Activated CD4-positive, alpha-beta memory T cell treated with anti-CD3 and anti-CD28 coated beads for 36 hours (primary cell): ENCODE data around the gene IGSF3. TPM values are rescaled to one million over a fixed set of nuclear protein-coding genes. Genes with fewer than 3 reads are reported as not detected.

Experiments
- CTCF ChIA-PET: fragments of 350-600 bp; sonication (Branson Sonifier 250); formaldehyde crosslinking; loops from one replicate; lab custom pipeline; 2021; ENCODE audit warnings: antibody characterized with exemption, inconsistent platforms; lab: Charles Lee
- POLR2A ChIA-PET: fragments of 350-600 bp; sonication (Branson Sonifier 250); formaldehyde crosslinking; loops from one replicate; lab custom pipeline; 2021; ENCODE audit warnings: antibody characterized with exemption; lab: Charles Lee
- DNase-seq: peaks from one replicate; pipeline ENCODE4 v3.0.0-alpha.2; 2020
- H3K27ac Mint-ChIP-seq: one replicate; pipeline ENCODE4 v1.8.0; 2021; ENCODE audit warnings: mixed read lengths
- H3K27me3 Mint-ChIP-seq: one replicate; pipeline ENCODE4 v1.8.0; 2021; ENCODE audit warnings: mixed read lengths
- H3K36me3 Mint-ChIP-seq: one replicate; pipeline ENCODE4 v1.8.0; 2021; ENCODE audit warnings: mixed read lengths
- H3K4me1 Mint-ChIP-seq: one replicate; pipeline ENCODE4 v1.8.0; 2021; ENCODE audit warnings: low read depth, mixed read lengths
- H3K4me3 Mint-ChIP-seq: one replicate; pipeline ENCODE4 v1.8.0; 2021; ENCODE audit warnings: mild to moderate bottlenecking, mixed read lengths
- H3K9me3 Mint-ChIP-seq: one replicate; pipeline ENCODE4 v1.8.0; 2021; ENCODE audit warnings: mixed read lengths
- intact Hi-C: fragments of 100-400 bp; cut with micrococcal nuclease; formaldehyde crosslinking; loops from one replicate; pipeline ENCODE4 v1.15.1; 2023
- total RNA-seq, 2 experiments: library from RNA; stranded (reverse); gene quantifications; one replicate each; pipeline ENCODE4 v1.2.3, GENCODE V29; 2021

Gene IGSF3
- total RNA-seq, 2 experiments from 2014 or later: 4.1 to 4.2 TPM

GRCh38 chr1:116573431-116574095 lies 94.0 kb downstream of the IGSF3 start:
- CTCF ChIA-PET: interaction anchor here (0.6 to 8.1 kb wide), 16 partner anchors 17 to 1083 kb away, joined by 3 to 64 read pairs (median 6); partner anchors contain the start of genes IGSF3 and TTF2
- Mint-ChIP-seq H3K4me1 (peaks cover 51% of the 10 kb centered on the region), H3K9me3 (no peaks in the 10 kb centered on the region), H3K27me3 (no peaks in the 10 kb centered on the region), H3K36me3 (peaks cover 12% of the 10 kb centered on the region), H3K4me3 (no peak overlapping the region), H3K27ac (peak overlapping the region; percentile 40)
- no peak for DNase-seq
- intact Hi-C loops: loop anchor here (1.0 to 10.0 kb wide), 9 partner anchors 23 to 549 kb away; partner anchors contain the start of gene TRIM45
- POLR2A ChIA-PET: interaction anchor here (0.6 to 1.5 kb wide), 4 partner anchors 17 to 191 kb away, joined by 3 to 5 read pairs (median 3); no protein-coding TSS in a partner anchor

- Mint-ChIP-seq H3K27me3 (no peaks in the 10 kb centered on the region), H3K36me3 (peaks cover 12% of the 10 kb centered on the region), H3K4me1 (peaks cover 58% of the 10 kb centered on the region), H3K4me3 (no peak overlapping the region), H3K9me3 (no peaks in the 10 kb centered on the region), H3K27ac (no peak overlapping the region)
- intact Hi-C loops: loop anchor here (5.0 to 10.0 kb wide), 5 partner anchors 164 to 549 kb away; partner anchors contain the start of gene TRIM45
- CTCF ChIA-PET: interaction anchor here (0.5 to 8.1 kb wide), 8 partner anchors 16 to 487 kb away, joined by 3 to 64 read pairs (median 4); partner anchors contain the start of gene TTF2
- POLR2A ChIA-PET: interaction anchor here (0.6 to 1.5 kb wide), 3 partner anchors 16 to 487 kb away, joined by 3 to 5 read pairs (median 5); partner anchors contain the start of gene TTF2
- DNase-seq: no peak
Measured at GRCh38 chr1:116572771-116573430, 94.6 kb downstream of the IGSF3 start.

DNA sequence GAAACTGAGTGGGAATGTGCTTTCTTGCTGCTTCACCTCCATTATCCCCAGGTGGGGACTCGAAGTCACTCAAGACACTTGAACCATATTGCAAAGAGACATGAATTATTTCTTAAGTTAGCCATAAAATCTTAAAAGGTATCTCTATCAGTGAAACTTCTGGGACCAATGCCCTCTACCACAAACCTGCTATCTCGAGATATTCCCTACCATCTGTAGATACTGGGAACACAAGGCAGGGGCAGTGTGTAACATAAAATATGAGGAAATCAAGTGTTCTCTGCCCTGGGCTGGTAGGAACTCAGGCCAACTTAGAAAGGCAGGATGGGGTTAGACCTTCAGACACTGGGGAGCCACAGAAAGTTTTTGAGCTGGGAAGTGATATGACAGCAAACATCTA lies 95.4 kb downstream of the IGSF3 start:
- Mint-ChIP-seq H3K27me3 (no peaks in the 10 kb centered on the region), H3K36me3 (peaks cover 12% of the 10 kb centered on the region), H3K27ac (no peak overlapping the region), H3K4me1 (peaks cover 62% of the 10 kb centered on the region), H3K9me3 (no peaks in the 10 kb centered on the region), H3K4me3 (peak overlapping the region; percentile 99)
- ChIA-PET POLR2A (interaction anchor here (0.8 to 1.5 kb wide), 3 partner anchors 15 to 488 kb away, joined by 3 to 5 read pairs (median 3); partner anchors contain the start of gene TTF2), CTCF (interaction anchor here (0.9 to 8.1 kb wide), 7 partner anchors 15 to 433 kb away, joined by 3 to 64 read pairs (median 4); no protein-coding TSS in a partner anchor)
- DNase-seq: no peak
- intact Hi-C loops: loop anchor here (5.0 to 10.0 kb wide), 5 partner anchors 165 to 550 kb away; partner anchors contain the start of gene TRIM45

- DNase-seq: no peak
- Mint-ChIP-seq H3K36me3 (peaks cover 12% of the 10 kb centered on the region), H3K27me3 (no peaks in the 10 kb centered on the region), H3K4me3 (peak overlapping the region; percentile 99), H3K4me1 (peaks cover 66% of the 10 kb centered on the region), H3K9me3 (no peaks in the 10 kb centered on the region), H3K27ac (peak overlapping the region; percentile 60)
- CTCF ChIA-PET: interaction anchor here (1.1 to 8.1 kb wide), 6 partner anchors 14 to 166 kb away, joined by 3 to 64 read pairs (median 4); no protein-coding TSS in a partner anchor
- POLR2A ChIA-PET: interaction anchor here (0.8 to 1.4 kb wide), 2 partner anchors 57 to 488 kb away, joined by 3 to 5 read pairs; partner anchors contain the start of gene TTF2
- intact Hi-C loops: loop anchor here (2.0 to 10.0 kb wide), 7 partner anchors 166 to 551 kb away; partner anchors contain the start of genes TRIM45 and TTF2
Measured at GRCh38 chr1:116571215-116571919, 96.2 kb downstream of the IGSF3 start.

GRCh38 chr1:116570358-116571214 lies 96.9 kb downstream of the IGSF3 start, which contains the start of gene CD58:
TSS of gene CD58 (minus strand) at chr1:116571026. CDS start at chr1:116570972, 54 bp downstream.
- POLR2A ChIA-PET: interaction anchor here (0.6 to 2.4 kb wide), 4 partner anchors 14 to 1043 kb away, joined by 3 to 22 read pairs (median 3); no protein-coding TSS in a partner anchor
- CTCF ChIA-PET: interaction anchor here (0.8 to 8.1 kb wide), 5 partner anchors 13 to 167 kb away, joined by 3 to 64 read pairs (median 4); no protein-coding TSS in a partner anchor
- Mint-ChIP-seq H3K9me3 (no peaks in the 10 kb centered on the region), H3K36me3 (peaks cover 17% of the 10 kb centered on the region), H3K4me1 (peaks cover 72% of the 10 kb centered on the region), H3K4me3 (peak within 1 kb of the TSS; percentile 99), H3K27ac (peak within 1 kb of the TSS; percentile 93), H3K27me3 (no peaks in the 10 kb centered on the region)
- intact Hi-C loops: loop anchor here (1.0 to 10.0 kb wide), 8 partner anchors 14 to 552 kb away; partner anchors contain the start of genes TRIM45 and TTF2
- DNase-seq: peak; percentile 92

DNA sequence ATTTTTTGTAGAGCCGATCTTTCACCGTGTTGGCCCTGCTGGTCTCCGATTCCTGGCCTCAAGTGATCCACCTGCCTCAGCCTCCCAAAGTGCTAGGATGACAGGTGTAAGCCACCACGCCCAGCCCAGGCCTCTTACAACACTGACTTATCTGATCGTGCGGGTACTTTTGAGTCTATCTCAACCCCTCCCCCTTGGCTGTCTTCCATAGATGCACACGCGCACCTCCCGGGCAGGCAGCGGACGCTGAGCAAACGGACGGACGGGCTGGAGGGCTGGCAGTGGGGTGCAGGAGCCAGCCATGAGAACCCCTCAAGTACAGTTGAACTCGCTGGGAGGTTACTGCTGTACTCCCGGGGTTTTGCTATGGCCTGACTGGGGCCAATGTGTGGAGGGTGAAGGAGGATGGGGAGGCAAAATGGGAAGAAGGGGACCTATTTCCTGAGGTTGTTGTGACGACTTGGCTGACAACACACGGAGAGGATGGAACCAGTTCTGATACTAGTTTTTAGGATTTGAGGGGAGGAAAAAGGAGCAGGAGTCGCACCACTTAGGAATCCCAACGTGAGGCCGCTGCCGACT lies 97.7 kb downstream of the IGSF3 start:
- H3K36me3 Mint-ChIP-seq: peaks cover 20% of the 10 kb centered on the region
- peaks cover 74% of the 10 kb centered on the region for H3K4me1 Mint-ChIP-seq
- H3K9me3 Mint-ChIP-seq: peaks cover 2% of the 10 kb centered on the region
- intact Hi-C loops: loop anchor here (1.0 to 10.0 kb wide), 9 partner anchors 14 to 552 kb away; partner anchors contain the start of genes TRIM45 and TTF2
- peak overlapping the region; percentile 99 for H3K4me3 Mint-ChIP-seq
- no peaks in the 10 kb centered on the region for H3K27me3 Mint-ChIP-seq
- CTCF ChIA-PET: interaction anchor here (0.6 to 1.8 kb wide), 6 partner anchors 13 to 500 kb away, joined by 3 to 9 read pairs (median 4); no protein-coding TSS in a partner anchor
- POLR2A ChIA-PET: interaction anchor here (0.6 to 2.4 kb wide), 5 partner anchors 13 to 1044 kb away, joined by 3 to 22 read pairs (median 3); no protein-coding TSS in a partner anchor
- peak; percentile 73 for DNase-seq
- H3K27ac Mint-ChIP-seq: peak overlapping the region; percentile 93

DNA sequence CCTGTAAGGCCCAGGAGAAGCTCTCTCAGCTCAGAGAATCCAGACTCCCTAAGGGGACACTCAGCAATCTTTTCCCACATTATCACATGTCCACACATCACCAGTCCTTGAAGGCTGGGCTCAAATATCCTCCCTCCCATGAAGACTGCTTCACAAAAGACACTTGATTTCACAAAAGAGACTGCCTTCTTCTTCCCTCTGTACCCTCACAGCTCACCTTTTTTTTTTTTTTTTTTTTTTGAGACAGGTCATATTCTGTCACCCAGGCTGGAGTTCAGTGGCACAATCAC lies 98.2 kb downstream of the IGSF3 start:
- CTCF ChIA-PET: interaction anchor here (0.6 to 1.8 kb wide), 10 partner anchors 12 to 501 kb away, joined by 3 to 9 read pairs (median 4); no protein-coding TSS in a partner anchor
- DNase-seq: no peak
- H3K27ac Mint-ChIP-seq: peak overlapping the region; percentile 93
- H3K4me1 Mint-ChIP-seq: peaks cover 74% of the 10 kb centered on the region
- POLR2A ChIA-PET: interaction anchor here (0.6 to 2.4 kb wide), 7 partner anchors 9 to 65 kb away, joined by 3 to 22 read pairs (median 4); no protein-coding TSS in a partner anchor
- H3K9me3 Mint-ChIP-seq: peaks cover 7% of the 10 kb centered on the region
- H3K27me3 Mint-ChIP-seq: no peaks in the 10 kb centered on the region
- intact Hi-C loops: loop anchor here (2.0 kb wide), 1 partner anchor 65 kb away; no protein-coding TSS in a partner anchor
- peak overlapping the region; percentile 99 for H3K4me3 Mint-ChIP-seq
- peaks cover 25% of the 10 kb centered on the region for H3K36me3 Mint-ChIP-seq

DNA sequence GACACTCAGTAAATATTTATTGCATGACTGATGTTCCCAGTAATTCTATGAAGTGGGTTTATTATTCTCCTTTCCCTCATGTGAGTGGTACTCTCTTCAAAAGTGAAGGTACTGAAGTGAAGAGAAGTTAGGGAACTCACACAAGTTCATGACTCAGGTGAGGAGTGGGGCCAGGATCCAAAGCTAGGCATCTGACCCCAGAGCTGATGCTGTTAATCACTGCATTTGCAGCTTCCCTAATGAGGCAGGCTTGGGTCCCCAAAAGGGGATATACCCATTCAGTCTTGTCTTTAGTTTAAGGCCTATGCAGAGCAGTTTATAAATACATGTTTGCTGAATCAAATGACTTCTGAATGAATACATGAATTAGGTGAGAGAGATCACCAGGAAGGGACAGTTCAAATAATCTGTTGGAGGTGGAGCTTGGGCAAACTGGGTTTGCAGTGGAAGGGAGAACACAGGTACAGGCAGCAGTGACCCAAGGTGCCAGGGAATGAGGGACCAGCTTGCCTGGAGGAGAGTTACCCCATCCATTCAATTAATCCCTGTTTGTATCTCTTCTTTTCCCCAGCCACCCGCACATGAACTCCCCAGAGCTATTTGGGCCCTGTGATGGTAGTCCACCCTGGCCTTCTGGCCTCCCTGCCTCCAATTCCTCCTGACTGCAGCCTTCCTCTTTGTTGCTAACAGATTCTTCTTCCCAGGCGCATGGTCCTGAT lies 98.7 kb downstream of the IGSF3 start:
- peaks cover 12% of the 10 kb centered on the region for H3K9me3 Mint-ChIP-seq
- no peak for DNase-seq
- H3K4me3 Mint-ChIP-seq: peak overlapping the region; percentile 99
- ChIA-PET CTCF (interaction anchor here (0.6 to 1.8 kb wide), 12 partner anchors 12 to 501 kb away, joined by 3 to 9 read pairs (median 4); no protein-coding TSS in a partner anchor), POLR2A (interaction anchor here (0.6 to 2.4 kb wide), 7 partner anchors 9 to 65 kb away, joined by 3 to 22 read pairs (median 4); no protein-coding TSS in a partner anchor)
- H3K27me3 Mint-ChIP-seq: no peaks in the 10 kb centered on the region
- H3K27ac Mint-ChIP-seq: peak overlapping the region; percentile 69
- peaks cover 30% of the 10 kb centered on the region for H3K36me3 Mint-ChIP-seq
- peaks cover 74% of the 10 kb centered on the region for H3K4me1 Mint-ChIP-seq
- intact Hi-C loops: loop anchor here (2.0 kb wide), 1 partner anchor 64 kb away; no protein-coding TSS in a partner anchor
